Suppressor macrophage treated with lipopolysaccharide for 4 hours (primary cell): Measurements from ENCODE around the gene TFR2.
A peak's percentile ranks its signal among the peaks of the same experiment; 100 is the strongest.

Experiments
- DNase-seq: peaks from one replicate; pipeline ENCODE4 v3.0.0-alpha.2; 2020

TFR2 gene

GRCh38 chr7:100649826-100650565 lies 8.6 kb upstream of the TFR2 start:
- DNase-seq = no peak

- no peak for DNase-seq
Measured at GRCh38 chr7:100642534-100642907, 1.2 kb upstream of the TFR2 start.

DNA sequence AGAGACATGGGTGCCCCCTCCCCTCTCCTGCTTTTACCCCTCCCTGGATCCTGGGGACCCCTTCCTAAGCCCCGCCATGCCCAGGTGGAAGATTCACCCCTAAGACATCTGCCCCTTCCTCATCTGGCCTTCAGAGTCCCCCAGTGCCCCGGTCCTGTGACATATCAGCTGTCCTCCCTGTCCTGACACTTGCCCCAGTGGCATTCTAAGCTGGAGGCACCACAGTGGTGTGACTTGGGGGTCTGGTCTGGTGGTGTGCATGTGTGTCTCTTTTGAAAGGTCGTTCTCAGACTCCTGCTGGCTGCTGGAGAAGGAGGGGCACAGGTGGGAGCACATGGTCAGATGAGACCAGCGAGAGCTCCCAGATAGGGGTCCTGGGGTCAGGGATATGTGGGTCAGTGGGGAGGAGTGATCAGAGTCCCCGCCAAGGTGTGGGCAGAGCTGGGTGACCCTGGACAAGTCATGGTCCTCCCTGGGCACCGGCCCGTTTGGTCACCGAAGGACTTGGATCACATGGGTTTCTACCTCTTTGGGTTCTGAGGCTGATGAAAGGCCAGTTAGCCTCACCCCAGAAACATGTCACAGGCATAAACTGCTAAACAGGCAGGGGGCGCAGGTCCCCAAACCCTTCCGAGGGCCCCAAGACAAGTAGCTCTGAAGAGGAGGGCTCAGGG lies 645 bp upstream of the TFR2 start:
- DNase-seq = no peak

DNA sequence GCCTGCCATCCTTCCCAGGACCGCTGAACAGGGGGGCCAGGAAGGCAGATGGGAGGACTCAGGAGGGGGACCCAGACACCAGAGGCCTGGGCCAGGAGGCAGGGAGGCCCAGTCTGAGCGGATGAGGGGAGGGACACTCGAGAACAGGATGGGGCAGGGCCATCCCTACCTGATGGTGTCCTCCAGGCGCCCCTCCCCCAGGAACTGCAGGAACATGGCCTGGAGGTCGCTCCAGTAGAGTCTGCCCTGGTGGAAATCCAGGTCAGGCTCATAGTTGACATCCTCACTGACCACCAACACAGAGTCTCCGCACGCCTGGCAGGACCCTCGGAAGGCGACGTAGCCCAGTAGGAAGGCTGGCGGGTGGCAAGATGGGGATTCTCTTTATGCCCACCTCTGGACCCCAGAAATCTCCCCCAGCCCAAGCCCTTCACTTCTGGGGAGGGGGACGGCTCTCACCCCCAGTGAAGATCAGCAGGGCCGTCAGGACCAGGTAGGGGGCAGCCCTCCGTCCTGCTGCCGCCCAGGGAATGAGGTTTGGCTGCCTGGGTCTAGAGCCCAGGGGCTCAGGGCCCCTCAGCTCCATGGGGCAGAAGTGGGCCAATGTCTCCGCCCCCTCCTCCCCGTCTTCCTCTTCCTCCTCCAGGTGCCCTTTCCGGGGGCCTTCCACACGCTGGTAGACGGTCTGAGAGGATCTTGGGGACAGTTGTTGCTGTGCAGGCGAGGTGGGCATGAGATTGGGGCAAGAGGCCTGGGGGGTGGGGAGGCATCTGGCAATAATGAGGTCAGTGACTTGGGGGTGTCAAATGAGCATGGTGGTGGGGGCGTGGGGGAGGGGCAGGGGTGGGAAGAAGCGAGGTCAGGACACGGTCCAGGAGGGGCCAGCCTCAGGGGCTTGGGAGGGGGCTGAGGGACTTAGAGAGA lies 573 bp downstream of the TFR2 start:
- DNase-seq = no peak

DNA sequence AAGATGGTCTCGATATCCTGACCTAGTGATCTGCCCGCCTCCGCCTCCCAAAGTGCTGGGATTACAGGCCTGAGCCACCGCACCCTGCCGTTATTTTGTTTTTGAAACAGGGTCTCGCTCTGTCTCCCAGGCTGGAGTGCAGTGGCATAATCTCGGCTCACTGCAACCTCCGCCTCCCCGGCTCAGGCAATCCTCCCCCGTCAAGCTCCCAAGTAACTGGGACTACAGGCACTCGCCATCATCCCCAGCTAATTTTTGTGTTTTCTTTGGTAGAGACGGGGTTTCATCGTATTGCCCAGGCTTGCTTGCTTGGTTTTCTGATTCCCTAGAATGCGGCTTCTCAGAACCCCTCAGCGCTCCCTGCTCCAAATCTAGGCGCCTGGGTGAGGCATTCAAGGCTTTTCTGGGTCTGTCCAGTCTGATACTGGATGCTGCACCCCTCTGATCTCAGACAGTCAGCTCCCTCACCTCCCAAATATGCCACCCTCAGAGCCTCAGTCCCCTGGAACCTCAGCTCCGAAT lies 1.3 kb downstream of the TFR2 start:
- DNase-seq = no peak

- peak; percentile 45 for DNase-seq
Measured at GRCh38 chr7:100632951-100633717, 8.2 kb downstream of the TFR2 start.

- DNase-seq = no peak
Measured at GRCh38 chr7:100630066-100630465, 11.3 kb downstream of the TFR2 start.

- peak; percentile 54 for DNase-seq
Measured at GRCh38 chr7:100629117-100629716, 12.1 kb downstream of the TFR2 start.

DNA sequence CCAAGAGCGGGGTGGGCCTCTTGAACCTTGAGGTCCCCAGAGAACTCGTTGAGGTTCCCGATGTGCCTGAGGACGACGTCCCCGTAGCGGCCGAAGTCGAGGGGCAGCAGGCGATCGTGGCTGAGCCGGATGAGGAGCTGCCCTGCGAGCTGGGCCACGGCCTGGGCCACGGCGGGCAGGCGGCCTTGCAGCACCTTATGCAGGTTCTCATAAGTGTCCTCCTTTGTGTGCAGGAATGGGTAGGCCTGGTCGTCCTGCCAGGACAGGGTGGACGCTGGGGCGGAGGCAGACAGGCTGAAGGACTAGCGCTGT lies 14.2 kb downstream of the TFR2 start:
- no peak for DNase-seq

DNA sequence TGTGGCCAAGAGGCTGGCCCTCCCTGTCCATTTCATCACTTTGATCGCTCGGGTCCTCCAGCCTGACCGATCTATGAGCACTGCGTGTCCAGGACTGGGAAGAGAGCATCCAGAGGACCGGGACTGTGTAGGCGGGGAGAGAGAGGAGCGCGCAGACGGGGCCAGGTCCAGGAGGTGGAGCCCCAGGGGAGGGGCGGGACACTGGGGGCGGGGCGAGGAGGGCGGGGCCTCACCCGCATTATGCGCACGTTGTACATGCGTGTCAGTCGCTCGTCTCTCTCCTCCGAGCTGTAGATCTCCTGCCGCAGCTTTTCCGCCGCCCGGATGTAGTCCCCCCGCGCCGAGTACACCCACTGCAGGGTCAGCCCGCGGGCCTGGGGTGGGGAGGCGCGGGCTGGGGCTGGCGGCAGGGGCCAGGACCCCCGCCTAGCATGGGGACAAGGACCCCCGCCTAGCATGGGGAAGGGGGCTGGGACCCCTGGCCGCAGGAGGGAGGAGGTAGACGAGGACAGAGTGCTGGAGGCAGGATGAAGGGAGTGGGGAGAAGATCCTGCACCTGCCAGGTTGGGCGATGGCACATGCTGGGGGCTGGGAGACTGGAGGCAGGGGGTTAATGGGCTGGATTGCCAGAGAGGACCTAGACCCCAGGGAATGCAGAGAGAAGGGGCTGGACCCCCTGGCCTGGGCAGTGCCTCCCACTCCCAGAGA lies 14.7 kb downstream of the TFR2 start:
- DNase-seq = peak; percentile 79

- DNase-seq = no peak
Measured at GRCh38 chr7:100626055-100626454, 15.3 kb downstream of the TFR2 start.

GRCh38 chr7:100623951-100624824 lies 17.2 kb downstream of the TFR2 start:
- DNase-seq = no peak

DNA sequence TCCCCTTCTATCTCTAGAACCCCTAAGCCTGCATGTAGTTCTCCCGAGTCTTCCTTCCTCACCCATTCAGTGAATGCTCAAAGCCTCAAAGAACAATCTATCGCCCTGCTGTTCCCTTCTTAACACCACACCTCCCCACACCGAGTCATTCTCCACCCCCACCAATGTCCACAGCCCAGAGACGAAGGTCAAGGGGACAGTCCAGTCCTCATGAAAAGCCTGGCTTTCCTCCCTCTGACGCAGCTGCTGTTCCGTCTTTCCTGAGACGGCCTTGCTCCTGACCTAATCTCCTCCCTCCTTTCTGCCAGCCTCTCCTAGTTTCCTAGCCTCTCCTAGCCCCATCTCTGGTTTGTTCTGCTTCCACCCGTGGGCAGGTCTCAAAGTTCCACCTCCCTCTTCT lies 19.8 kb downstream of the TFR2 start:
- DNase-seq = no peak

DNA sequence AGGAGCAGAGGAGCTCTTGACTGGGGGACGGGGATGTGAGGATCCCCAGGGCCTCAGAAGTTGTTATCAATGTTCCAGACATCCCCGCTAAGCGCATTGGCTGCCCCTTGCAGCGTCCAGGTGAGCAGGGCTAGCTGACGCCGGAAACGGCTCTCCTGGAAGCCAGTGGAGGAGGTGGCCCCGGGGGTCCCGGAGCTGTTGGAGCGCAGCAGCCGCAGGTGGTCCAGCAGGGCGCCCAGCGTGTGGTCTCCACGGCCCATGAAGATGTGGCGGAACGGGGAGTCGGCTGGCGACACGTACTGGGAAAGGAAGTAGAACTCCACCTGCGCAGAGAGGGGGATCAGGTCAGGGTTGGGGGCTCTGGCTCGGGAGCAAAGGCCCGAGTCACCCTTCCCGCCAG lies 20.5 kb downstream of the TFR2 start:
- DNase-seq = no peak

GRCh38 chr7:100620239-100620638 lies 21.1 kb downstream of the TFR2 start:
- no peak for DNase-seq

DNA sequence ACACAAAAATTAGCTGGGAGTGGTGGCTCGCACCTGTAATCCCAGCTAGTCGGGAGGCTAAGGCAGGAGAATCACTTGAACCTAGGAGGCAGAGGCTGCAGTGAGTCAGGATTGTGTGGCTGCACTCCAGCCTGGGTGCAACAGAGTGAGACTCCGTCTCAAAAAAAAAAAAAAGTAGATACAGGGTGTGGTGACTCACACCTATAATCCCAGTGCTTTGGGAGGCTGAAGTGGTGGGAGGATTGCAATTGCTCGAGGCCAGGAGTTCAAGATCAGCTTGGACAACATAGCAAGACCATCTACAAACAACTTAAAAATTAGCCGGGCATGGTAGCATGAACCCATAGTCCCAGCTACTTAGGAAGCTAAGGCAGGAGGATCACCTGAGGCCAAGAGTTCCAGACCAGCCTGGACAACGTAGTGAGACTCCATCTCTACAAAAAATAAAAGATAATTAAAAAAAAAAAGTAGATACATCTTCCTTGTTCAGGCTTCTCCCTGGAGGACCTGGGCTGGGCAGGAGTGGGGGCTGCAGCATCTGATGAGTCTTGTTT lies 27.0 kb downstream of the TFR2 start:
- DNase-seq = no peak

GRCh38 chr7:100613412-100614175 lies 27.8 kb downstream of the TFR2 start:
- peak; percentile 37 for DNase-seq

- no peak for DNase-seq
Measured at GRCh38 chr7:100612730-100613390, 28.5 kb downstream of the TFR2 start.
